Measurements from ENCODE around the gene MED27.

The MED27 gene

GRCh38 chr9:131961496-131961880 is 118.2 kb downstream of the MED27 start:
- TF ChIP-seq CTCF (IDR thresholded peaks at IDR 0.05; ENCODE audit: borderline replicate concordance, control extremely low read depth, extremely low read depth, insufficient read depth, missing control alignments): no peak
- DNase-seq (ENCODE audit: low spot score): no peak
- in situ Hi-C loops (cut with MboI; ENCODE audit: low sequenced_read_pairs, unreplicated experiment): no loop called here

- in situ Hi-C loops (cut with MboI; ENCODE audit: low sequenced_read_pairs, unreplicated experiment): no loop called here
- no peak for DNase-seq (ENCODE audit: low spot score)
- no peak for TF ChIP-seq CTCF (IDR thresholded peaks at IDR 0.05; ENCODE audit: borderline replicate concordance, control extremely low read depth, extremely low read depth, insufficient read depth, missing control alignments)
Observed at GRCh38 chr9:131960851-131961495, 118.7 kb downstream of the MED27 start.

- DNase-seq (ENCODE audit: low spot score): no peak
Observed at GRCh38 chr9:131960311-131960710, 119.4 kb downstream of the MED27 start.

GRCh38 chr9:131959887-131960286 is 119.8 kb downstream of the MED27 start:
- in situ Hi-C loops (cut with MboI; ENCODE audit: low sequenced_read_pairs, unreplicated experiment): no loop called here
- TF ChIP-seq CTCF (IDR thresholded peaks at IDR 0.05; ENCODE audit: borderline replicate concordance, control extremely low read depth, extremely low read depth, insufficient read depth, missing control alignments): no peak
- no peak for DNase-seq (ENCODE audit: low spot score)

More at GRCh38 chr9:131960311-131960710, 119.4 kb downstream of the MED27 start:
- no peak for TF ChIP-seq CTCF (IDR thresholded peaks at IDR 0.05; ENCODE audit: borderline replicate concordance, control extremely low read depth, extremely low read depth, insufficient read depth, missing control alignments)
- in situ Hi-C loops (cut with MboI; ENCODE audit: low sequenced_read_pairs, unreplicated experiment): no loop called here

- in situ Hi-C loops (cut with MboI; ENCODE audit: low sequenced_read_pairs, unreplicated experiment): no loop called here
- no peak for TF ChIP-seq CTCF (IDR thresholded peaks at IDR 0.05; ENCODE audit: borderline replicate concordance, control extremely low read depth, extremely low read depth, insufficient read depth, missing control alignments)
- DNase-seq (ENCODE audit: low spot score): no peak
Observed at GRCh38 chr9:131959056-131959455, 120.6 kb downstream of the MED27 start.

GRCh38 chr9:131954299-131954698 is 125.4 kb downstream of the MED27 start:
- DNase-seq (ENCODE audit: low spot score): no peak
- no peak for TF ChIP-seq CTCF (IDR thresholded peaks at IDR 0.05; ENCODE audit: borderline replicate concordance, control extremely low read depth, extremely low read depth, insufficient read depth, missing control alignments)
- in situ Hi-C loops (cut with MboI; ENCODE audit: low sequenced_read_pairs, unreplicated experiment): no loop called here
